GM19328 (cell line): ENCODE results near the gene NUB1.

Experiments
- ATAC-seq: cut with Tn5 transposase; IDR thresholded peaks from one replicate; pipeline ENCODE4 v1.9.1; 2021; ENCODE audit warnings: mild to moderate bottlenecking, moderate library complexity; ENCODE audit not compliant: unreplicated experiment

NUB1 gene

GRCh38 chr7:151342102-151342646 lies 562 bp downstream of the NUB1 start:
- ATAC-seq = no peak

GRCh38 chr7:151342811-151343210 lies 1.2 kb downstream of the NUB1 start:
- no peak for ATAC-seq

DNA sequence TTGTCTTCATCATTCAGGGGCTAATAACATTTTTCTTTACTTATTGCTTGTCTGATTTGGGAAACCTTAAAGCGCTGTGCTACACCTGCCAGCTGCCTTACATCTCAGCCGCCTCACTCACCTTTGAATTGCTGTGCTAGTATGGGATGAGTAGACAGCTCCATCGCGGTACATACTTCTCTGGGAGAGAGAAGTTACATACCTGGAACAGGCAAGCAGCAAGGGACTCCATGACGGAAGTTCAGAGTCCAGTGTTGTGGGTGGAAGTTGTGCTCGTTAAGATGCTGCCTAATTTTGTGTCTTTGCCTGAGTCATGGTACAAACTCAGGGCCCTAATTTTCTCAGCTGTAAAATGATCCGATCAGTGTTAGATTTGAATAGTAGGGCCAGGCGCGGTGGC lies 1.9 kb downstream of the NUB1 start:
- no peak for ATAC-seq

- no peak for ATAC-seq
These were observed 4.2 kb downstream of the NUB1 start for GRCh38 chr7:151345576-151346469.

GRCh38 chr7:151346470-151346769 lies 4.8 kb downstream of the NUB1 start:
- ATAC-seq = no peak

GRCh38 chr7:151347200-151347599 lies 5.6 kb downstream of the NUB1 start:
- no peak for ATAC-seq

- no peak for ATAC-seq
These were observed 7.4 kb downstream of the NUB1 start for GRCh38 chr7:151348970-151349369.

- peak; percentile 25 for ATAC-seq
These were observed 7.9 kb downstream of the NUB1 start for GRCh38 chr7:151349507-151349853.

- no peak for ATAC-seq
These were observed 9.4 kb downstream of the NUB1 start for GRCh38 chr7:151351027-151351426.

DNA sequence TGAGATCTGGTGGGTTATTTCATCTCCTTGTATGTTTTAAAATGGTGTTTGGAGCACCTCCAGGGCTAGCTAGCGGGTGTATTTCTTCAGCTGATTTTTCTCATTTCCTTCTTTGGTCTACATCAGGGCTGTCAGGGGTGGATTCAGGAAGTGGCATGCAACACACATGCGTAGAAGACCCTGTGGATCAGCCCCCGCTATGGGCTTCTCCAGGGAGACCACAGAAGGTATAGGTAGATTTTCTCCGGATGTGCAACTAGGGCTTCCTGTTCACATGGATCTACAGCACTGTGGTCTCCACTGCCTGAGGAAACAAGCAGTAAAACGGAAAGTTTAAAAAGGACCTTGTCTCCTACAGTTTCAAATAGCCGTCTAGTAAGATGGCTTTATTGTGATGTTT lies 10.4 kb downstream of the NUB1 start:
- no peak for ATAC-seq

- no peak for ATAC-seq
These were observed 10.9 kb downstream of the NUB1 start for GRCh38 chr7:151352512-151352911.

GRCh38 chr7:151361193-151361959 lies 19.8 kb downstream of the NUB1 start:
- ATAC-seq = no peak

DNA sequence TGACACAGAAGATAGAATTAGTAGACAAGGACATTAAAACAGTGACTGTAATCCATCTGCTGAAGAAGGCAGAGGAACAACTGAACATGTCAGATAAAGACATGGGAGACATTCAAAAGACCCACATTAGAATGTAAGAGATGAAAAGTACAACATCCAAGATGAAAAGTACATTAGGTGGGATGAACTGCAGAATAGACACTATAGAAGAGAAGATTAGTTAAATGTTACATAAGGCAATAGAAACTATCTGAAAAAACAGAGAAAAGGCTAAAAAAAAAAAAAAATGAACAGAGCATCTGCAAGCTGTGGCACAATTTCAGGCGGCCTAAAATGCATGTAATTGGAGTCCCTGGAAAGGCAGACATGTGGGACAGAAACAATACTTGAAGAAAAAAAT lies 21.6 kb downstream of the NUB1 start:
- ATAC-seq = no peak

DNA sequence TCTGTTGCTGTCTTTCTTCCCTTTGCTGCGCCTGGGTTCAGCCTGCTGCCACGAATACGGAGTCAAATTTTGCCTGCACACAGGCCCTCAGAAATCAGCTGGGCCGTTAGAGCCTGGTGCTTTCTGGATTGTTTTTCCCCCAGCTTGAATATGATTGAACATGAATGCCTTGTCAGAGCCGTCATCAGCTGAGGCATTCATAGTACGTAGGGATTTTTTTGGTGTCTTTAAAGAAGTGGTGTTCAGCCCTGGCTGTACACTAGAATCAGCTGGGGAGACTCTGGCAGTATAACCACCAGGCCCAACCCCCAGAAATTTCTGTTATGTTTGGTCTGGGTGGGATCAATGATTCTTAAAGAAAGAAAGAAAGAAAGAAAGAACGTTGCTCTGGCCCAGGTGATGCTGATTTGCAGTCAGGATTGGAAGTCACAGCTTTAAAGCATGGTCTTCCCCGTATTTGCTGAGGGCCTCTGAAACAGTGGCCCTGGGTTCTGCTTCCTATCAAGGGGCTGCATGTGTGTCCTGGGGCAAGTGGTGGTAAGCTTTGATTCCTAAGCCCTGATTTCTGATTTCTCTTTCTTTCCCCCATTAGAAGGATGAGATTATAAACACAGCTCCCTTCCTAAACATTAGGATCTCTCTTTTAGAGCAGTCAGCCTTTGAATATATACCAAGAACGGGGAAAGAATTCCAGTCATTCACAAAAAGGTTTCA lies 24.7 kb downstream of the NUB1 start:
- ATAC-seq = no peak

GRCh38 chr7:151366880-151367222 lies 25.2 kb downstream of the NUB1 start:
- ATAC-seq = no peak

DNA sequence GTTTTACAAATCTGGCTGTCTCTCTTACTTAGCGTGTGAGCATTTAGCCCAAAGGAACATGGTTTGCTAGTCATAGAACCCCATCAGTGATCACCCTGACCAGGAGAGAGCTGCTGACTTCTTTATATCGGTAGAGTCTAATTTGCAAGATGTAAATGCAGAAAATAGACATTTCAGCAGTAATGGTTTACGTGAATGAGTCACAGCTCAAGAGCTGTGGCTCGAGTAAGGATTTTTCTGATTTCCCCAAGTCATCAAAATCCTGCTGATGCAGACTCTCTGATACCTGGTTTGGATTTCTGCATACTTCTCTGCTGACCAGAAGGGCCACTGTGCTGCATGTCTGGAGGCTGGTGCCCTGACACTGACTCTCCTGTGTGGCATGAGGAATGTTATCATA lies 25.7 kb downstream of the NUB1 start:
- no peak for ATAC-seq

- ATAC-seq = peak; percentile 93
These were observed 26.5 kb downstream of the NUB1 start for GRCh38 chr7:151368136-151368571.

- ATAC-seq = no peak
These were observed 29.7 kb downstream of the NUB1 start for GRCh38 chr7:151371266-151371665.

DNA sequence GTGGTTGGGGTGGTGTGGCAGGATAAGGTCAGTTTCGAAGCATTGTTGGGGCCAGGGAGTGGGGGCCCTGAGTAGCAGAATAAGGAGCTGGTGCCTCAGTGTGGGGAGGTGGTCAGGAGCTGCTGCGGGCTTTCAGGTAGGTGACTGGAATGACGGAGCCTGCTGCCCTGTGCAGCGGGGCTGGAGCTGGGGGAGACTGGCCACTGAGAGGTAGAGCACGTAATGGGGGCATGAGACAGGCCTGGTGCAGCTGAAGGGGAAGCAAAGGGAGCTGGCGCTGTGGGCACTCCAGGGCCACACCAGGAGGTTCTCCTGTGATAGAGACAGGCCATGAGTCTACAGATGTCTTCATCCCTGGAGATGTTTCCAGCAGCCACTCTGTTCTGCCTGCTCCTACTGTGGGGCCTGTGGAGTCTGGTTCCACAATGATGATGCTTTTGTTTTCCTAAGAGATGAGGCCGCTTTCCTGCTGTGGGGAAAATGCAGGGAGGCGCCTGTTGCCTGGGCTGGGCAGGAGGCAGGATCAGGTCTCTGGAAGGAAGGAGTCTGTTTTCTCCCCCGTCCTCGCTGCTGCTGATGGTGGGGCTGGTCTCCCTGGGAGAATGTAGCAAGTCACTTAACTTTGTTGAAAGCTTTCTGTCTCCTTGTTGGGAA lies 31.1 kb downstream of the NUB1 start:
- ATAC-seq = no peak

DNA sequence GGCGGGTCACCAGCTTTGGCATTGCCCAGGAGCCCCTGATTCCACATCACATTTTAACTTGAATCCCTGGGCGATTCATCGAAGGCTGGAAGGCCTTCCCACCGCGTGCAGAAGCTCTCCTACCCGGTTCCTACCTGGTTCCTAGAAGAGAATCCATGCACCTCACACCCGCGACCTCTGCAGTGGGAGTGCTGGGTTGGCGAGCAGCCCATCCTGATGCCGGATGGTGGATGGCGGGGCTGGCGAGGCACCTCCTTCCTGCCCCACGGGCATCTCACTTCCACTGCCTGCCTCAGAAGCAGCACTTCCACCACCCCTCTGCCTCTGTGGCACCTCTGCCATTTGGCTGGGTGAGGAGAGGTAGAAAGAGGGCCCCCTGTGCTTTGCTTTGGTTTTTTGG lies 32.0 kb downstream of the NUB1 start:
- ATAC-seq = no peak

DNA sequence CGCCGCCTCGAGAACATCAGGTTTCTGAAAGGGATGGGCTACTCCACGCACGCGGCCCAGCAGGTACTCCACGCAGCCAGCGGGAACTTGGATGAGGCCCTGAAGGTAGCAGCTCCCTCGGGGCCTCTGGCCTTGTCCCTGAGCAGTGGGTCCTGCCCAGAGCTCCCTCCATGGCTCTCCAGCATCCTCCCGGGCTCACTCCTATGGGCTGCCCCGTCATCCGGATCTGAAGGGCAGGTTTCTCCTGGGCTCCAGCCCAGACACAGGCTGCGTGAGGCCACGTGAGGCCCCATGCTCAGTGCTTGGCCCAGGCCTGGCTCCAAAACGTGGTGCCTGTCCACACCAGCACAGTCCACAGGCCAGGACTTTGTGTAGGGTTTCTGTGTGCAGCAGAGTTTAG lies 32.5 kb downstream of the NUB1 start:
- ATAC-seq = no peak
